K562 (cell line): ENCODE data around the gene DRAXIN. TPM values are rescaled to one million over a fixed set of nuclear protein-coding genes. Genes with fewer than 3 reads are reported as not detected.

Experiments
- ARID2 ChIP-seq: fragments of 450-650 bp; IDR thresholded peaks from 2 replicates; pipeline ENCODE4 v1.6.1; 2017; ENCODE audit warnings: antibody characterized with exemption, mild to moderate bottlenecking
- CC2D1A ChIP-seq: fragments of 450-650 bp; IDR thresholded peaks from 2 replicates; pipeline ENCODE4 v1.6.1; 2017; ENCODE audit warnings: mild to moderate bottlenecking
- DIDO1 ChIP-seq: fragments of 450-650 bp; IDR thresholded peaks from 2 replicates; pipeline ENCODE4 v1.6.1; 2016; ENCODE audit warnings: low read depth, missing biosample characterization, missing genetic modification characterization
- E2F6 ChIP-seq, 2 experiments: IDR thresholded peaks; 2 replicates each; pipeline ENCODE4 v1.6.1; 2011; ENCODE audit warnings: borderline replicate concordance in 1 of 2, control low read depth in 1 of 2, low read depth in 1 of 2, low read length in 1 of 2, mild to moderate bottlenecking in 1 of 2, mixed read lengths in 1 of 2, moderate library complexity in 1 of 2; ENCODE audit not compliant: insufficient read depth in 1 of 2, insufficient read length in 1 of 2, poor library complexity in 1 of 2, severe bottlenecking in 1 of 2; ENCODE audit errors: extremely low read depth in 1 of 2
- E2F8 ChIP-seq: fragments of 450-650 bp; IDR thresholded peaks from 2 replicates; pipeline ENCODE4 v1.7.1; 2018; ENCODE audit warnings: mild to moderate bottlenecking, low read depth; ENCODE audit not compliant: partially characterized antibody
- ERF ChIP-seq: fragments of 450-650 bp; formaldehyde crosslinking; IDR thresholded peaks from 2 replicates; pipeline ENCODE4 v1.4.0; 2020; ENCODE audit warnings: mild to moderate bottlenecking, mixed read lengths
- FOXJ3 ChIP-seq: sonication (generic); formaldehyde crosslinking; IDR thresholded peaks from 2 replicates; pipeline ENCODE4 v1.4.0; 2020; ENCODE audit warnings: mild to moderate bottlenecking, missing genetic modification reagents
- HSF4 ChIP-seq: fragments of 250-450 bp; sonication (Bioruptor Pico); IDR thresholded peaks from 2 replicates; pipeline ENCODE4 v2.1.2; 2022; ENCODE audit warnings: mild to moderate bottlenecking, moderate library complexity, borderline replicate concordance
- RBM22 ChIP-seq: fragments of 200-400 bp; formaldehyde crosslinking; IDR thresholded peaks from 2 replicates; pipeline ENCODE4 v1.6.1; 2018; ENCODE audit warnings: low read length, low read depth; ENCODE audit not compliant: poor library complexity, severe bottlenecking
- SMAD1 ChIP-seq: fragments of 150-350 bp; IDR thresholded peaks from 2 replicates; pipeline ENCODE4 v1.6.1; 2014; ENCODE audit warnings: low read length, low read depth; ENCODE audit not compliant: partially characterized antibody
- SP2 ChIP-seq: IDR thresholded peaks from 2 replicates; pipeline ENCODE4 v1.6.1; 2011; ENCODE audit warnings: mild to moderate bottlenecking, low read depth, low read length, moderate library complexity; ENCODE audit not compliant: poor library complexity, severe bottlenecking; ENCODE audit errors: extremely low read depth
- TCF15 ChIP-seq: fragments of 250-450 bp; sonication (Bioruptor Pico); IDR thresholded peaks from 2 replicates; pipeline ENCODE4 v1.8.0; 2022; ENCODE audit warnings: moderate library complexity, mild to moderate bottlenecking, inconsistent platforms
- WHSC1 ChIP-seq: IDR thresholded peaks from one replicate; pipeline ENCODE4 v1.6.1; 2012; ENCODE audit warnings: low read length, control low read depth, inconsistent platforms
- ZBTB7A ChIP-seq: IDR thresholded peaks from 2 replicates; pipeline ENCODE4 v1.6.1; 2011; ENCODE audit warnings: low read depth, mild to moderate bottlenecking, low read length, moderate library complexity, borderline replicate concordance; ENCODE audit not compliant: control insufficient read depth
- ZNF253 ChIP-seq: fragments of 250-450 bp; sonication (Bioruptor Pico); conservative IDR thresholded peaks from 2 replicates; pipeline ENCODE4 v1.6.1; 2021; ENCODE audit warnings: mild to moderate bottlenecking
- ZNF263 ChIP-seq: sonication (generic); formaldehyde crosslinking; IDR thresholded peaks from 2 replicates; pipeline ENCODE4 v1.8.0; 2022; ENCODE audit warnings: mild to moderate bottlenecking, missing genetic modification reagents, borderline replicate concordance
- ZNF395 ChIP-seq: fragments of 200-800 bp; sonication (Bioruptor generic); IDR thresholded peaks from 2 replicates; pipeline ENCODE4 v1.6.1; 2017; ENCODE audit warnings: missing genetic modification characterization, missing compliant biosample characterization
- polyA plus RNA-seq, 8 experiments: library from polyadenylated mRNA; depleted of rRNA in 4 of 8; stranded (reverse) in 5 of 8; unstranded in 3 of 8; fragments of >200 nt; fragmentation: Nextera tagmentation in 2 of 8; fragmentation: Illumina TruSeq in 1 of 8; extraction: Ambion mirVana in 2 of 8; extraction: Trizol in 1 of 8; gene quantifications; 2 replicates each; pipeline versions ENCODE4 v1.2.1 to v1.2.3, GENCODE V29; 2011 to 2014; ENCODE audit warnings: inconsistent platforms in 1 of 8, missing spikeins in 1 of 8
- total RNA-seq, 7 experiments: library from RNA; depleted of rRNA in 6 of 7; stranded (reverse); fragments of >200 nt in 6 of 7; fragmentation: Illumina TruSeq in 2 of 7; extraction: Trizol in 2 of 7; gene quantifications; 2 replicates each; pipeline versions ENCODE4 v1.2.1 to v1.2.3, GENCODE V29; 2011 to 2021; ENCODE audit warnings: low replicate concordance in 1 of 7

DRAXIN gene
- total and polyA plus RNA-seq, 9 of the 15 experiments (the other 6 are each of a cell fraction or from before 2014, with no cell fraction given): 0.01 to 0.04 (median 0.01) TPM; not detected in 6

GRCh38 chr1:11680270-11681070 is 11.0 kb upstream of the DRAXIN start (continued):
- no peak for TF ChIP-seq E2F8
- TF ChIP-seq ZBTB7A: peak; percentile 27; the same call in 1 of the 2 replicates
- no peak for TF ChIP-seq ZNF253 (CRISPR knock-in tag)
- no peak for TF ChIP-seq FOXJ3
- no peak for TF ChIP-seq WHSC1
- TF ChIP-seq E2F6 (IDR thresholded peaks at IDR 0.05; ENCODE audit: borderline replicate concordance in 1 of 2, extremely low read depth in 1 of 2, insufficient read depth in 1 of 2, insufficient read length in 1 of 2, low read depth in 1 of 2, low read length in 1 of 2, poor library complexity in 1 of 2, severe bottlenecking in 1 of 2): no peak
- peak; percentile 50; the same call in 1 of the 2 replicates for TF ChIP-seq ERF (CRISPR knock-in tag)
- 0 out of 2 replicates have a peak, but pooled peaks have one; percentile 30 for TF ChIP-seq ARID2
- 0 out of 2 replicates have a peak, but pooled peaks have one; percentile 42 for TF ChIP-seq ZNF263 (CRISPR knock-in tag)
- no peak for TF ChIP-seq HSF4 (CRISPR knock-in tag)
- peak; percentile 75 for TF ChIP-seq RBM22
- 0 out of 2 replicates have a peak, but pooled peaks have one; percentile 14 for TF ChIP-seq DIDO1
- TF ChIP-seq CC2D1A: peak; percentile 98
- TF ChIP-seq SP2: no peak
- TF ChIP-seq ZNF395 (CRISPR knock-in tag): peak; percentile 15; the same call in 1 of the 2 replicates
- no peak for TF ChIP-seq TCF15
- no peak for TF ChIP-seq SMAD1
